ENCODE measurements around the gene C1orf116. TPM values are rescaled to one million over a fixed set of nuclear protein-coding genes. Genes with fewer than 3 reads are reported as not detected.

Gene C1orf116
- polyA plus RNA-seq, 1 donor (not counting 4 experiments of a cell fraction or from before 2014, with no cell fraction given): 69.2 TPM

DNA sequence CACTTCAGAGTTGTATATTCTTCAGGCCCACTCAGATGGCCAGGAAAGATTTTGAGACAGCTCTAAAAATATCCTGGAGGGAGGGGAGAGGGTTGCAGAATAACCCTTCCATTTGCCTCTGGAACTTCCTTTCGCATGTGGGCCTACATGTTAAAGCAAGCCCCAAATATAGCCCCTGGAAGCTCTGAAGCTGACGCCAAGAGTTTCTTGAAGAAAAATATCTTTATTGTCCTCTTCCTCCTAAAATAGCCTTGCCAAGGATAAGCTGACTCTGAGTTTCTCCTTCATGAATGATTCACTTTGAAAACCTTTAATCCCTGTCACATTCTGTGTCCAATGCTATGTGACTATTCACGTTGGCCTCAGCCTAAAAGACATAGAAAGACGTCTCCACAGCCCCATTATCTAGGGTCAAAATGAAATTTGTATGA, 6.4 kb downstream of the C1orf116 start:
- Histone ChIP-seq H3K4me2 (ENCODE audit: control insufficient read depth, extremely low read depth, insufficient read depth, low read depth, low read length) (peak overlapping the region; percentile 72), H3K4me3 (ENCODE audit: control insufficient read depth in 2 of 3, extremely low read depth in 1 of 3, insufficient read depth in 2 of 3, low read depth in 1 of 3, low read length in 3 of 3) (peak overlapping the region in 2 of 3 experiments; percentile 27 to 37), H3K36me3 (ENCODE audit: control insufficient read depth in 2 of 2, extremely low read depth in 1 of 2, insufficient read depth in 2 of 2, low read length in 2 of 2) (peaks cover 26 to 63% of the 10 kb centered on the region in 2 experiments), H3K27me3 (ENCODE audit: control insufficient read depth, extremely low read depth, insufficient read depth, low read length) (no peaks in the 10 kb centered on the region), H3K4me1 (ENCODE audit: control insufficient read depth, extremely low read depth, insufficient read depth, low read length) (peaks cover 93% of the 10 kb centered on the region), H3K79me2 (ENCODE audit: control insufficient read depth, insufficient read depth, low read length) (peaks cover 63% of the 10 kb centered on the region), H4K20me1 (ENCODE audit: control insufficient read depth, extremely low read depth, insufficient read depth, low read length) (no peaks in the 10 kb centered on the region), H3K27ac (ENCODE audit: control insufficient read depth, insufficient read depth, low read length) (peak overlapping the region; percentile 99), H3K9me3 (ENCODE audit: control insufficient read depth, low read depth, low read length) (no peaks in the 10 kb centered on the region), H2AFZ (ENCODE audit: control insufficient read depth, low read length) (no peak overlapping the region), H3K9ac (ENCODE audit: control insufficient read depth, extremely low read depth, insufficient read depth, low read length) (peak overlapping the region; percentile 93), H3K9me1 (ENCODE audit: control insufficient read depth, extremely low read depth, insufficient read depth, low read length) (no peaks in the 10 kb centered on the region)
- dilution Hi-C loops (cut with MboI; ENCODE audit: extremely low pct_ligation_motif_present, low sequenced_read_pairs): no loop called here
- DNase-seq (ENCODE audit: low read depth, low spot score) (no peak), FAIRE-seq (no peak)
- TF ChIP-seq, protein P1, sequence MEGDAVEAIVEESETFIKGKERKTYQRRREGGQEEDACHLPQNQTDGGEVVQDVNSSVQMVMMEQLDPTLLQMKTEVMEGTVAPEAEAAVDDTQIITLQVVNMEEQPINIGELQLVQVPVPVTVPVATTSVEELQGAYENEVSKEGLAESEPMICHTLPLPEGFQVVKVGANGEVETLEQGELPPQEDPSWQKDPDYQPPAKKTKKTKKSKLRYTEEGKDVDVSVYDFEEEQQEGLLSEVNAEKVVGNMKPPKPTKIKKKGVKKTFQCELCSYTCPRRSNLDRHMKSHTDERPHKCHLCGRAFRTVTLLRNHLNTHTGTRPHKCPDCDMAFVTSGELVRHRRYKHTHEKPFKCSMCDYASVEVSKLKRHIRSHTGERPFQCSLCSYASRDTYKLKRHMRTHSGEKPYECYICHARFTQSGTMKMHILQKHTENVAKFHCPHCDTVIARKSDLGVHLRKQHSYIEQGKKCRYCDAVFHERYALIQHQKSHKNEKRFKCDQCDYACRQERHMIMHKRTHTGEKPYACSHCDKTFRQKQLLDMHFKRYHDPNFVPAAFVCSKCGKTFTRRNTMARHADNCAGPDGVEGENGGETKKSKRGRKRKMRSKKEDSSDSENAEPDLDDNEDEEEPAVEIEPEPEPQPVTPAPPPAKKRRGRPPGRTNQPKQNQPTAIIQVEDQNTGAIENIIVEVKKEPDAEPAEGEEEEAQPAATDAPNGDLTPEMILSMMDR (optimal IDR thresholded peaks at IDR 0.05 in 1 of 3, IDR thresholded peaks at IDR 0.05 in 1 of 3, conservative IDR thresholded peaks at IDR 0.05 in 1 of 3; ENCODE audit: extremely low read depth in 1 of 3, insufficient read depth in 2 of 3, low read length in 3 of 3): no peak
- TF ChIP-seq EZH2 (IDR thresholded peaks at IDR 0.05; ENCODE audit: low read length): no peak

GRCh38 chr1:207025146-207025880, 7.2 kb downstream of the C1orf116 start:
- H3K9me3 ChIP-seq (ENCODE audit: control insufficient read depth, low read depth, low read length): no peaks in the 10 kb centered on the region
- H3K27me3 ChIP-seq (ENCODE audit: control insufficient read depth, extremely low read depth, insufficient read depth, low read length): no peaks in the 10 kb centered on the region
- TF ChIP-seq EZH2 (IDR thresholded peaks at IDR 0.05; ENCODE audit: low read length): no peak
- TF ChIP-seq, protein P1 (optimal IDR thresholded peaks at IDR 0.05 in 1 of 3, IDR thresholded peaks at IDR 0.05 in 1 of 3, conservative IDR thresholded peaks at IDR 0.05 in 1 of 3; ENCODE audit: extremely low read depth in 1 of 3, insufficient read depth in 2 of 3, low read length in 3 of 3): no peak
- peak overlapping the region; percentile 72 for H3K4me2 ChIP-seq (ENCODE audit: control insufficient read depth, extremely low read depth, insufficient read depth, low read depth, low read length)
- H2AFZ ChIP-seq (ENCODE audit: control insufficient read depth, low read length): no peak overlapping the region
- peak overlapping the region; percentile 93 for H3K9ac ChIP-seq (ENCODE audit: control insufficient read depth, extremely low read depth, insufficient read depth, low read length)
- H3K36me3 ChIP-seq (ENCODE audit: control insufficient read depth in 2 of 2, extremely low read depth in 1 of 2, insufficient read depth in 2 of 2, low read length in 2 of 2): peaks cover 26 to 61% of the 10 kb centered on the region in 2 experiments
- peaks cover 55% of the 10 kb centered on the region for H3K79me2 ChIP-seq (ENCODE audit: control insufficient read depth, insufficient read depth, low read length)
- H3K27ac ChIP-seq (ENCODE audit: control insufficient read depth, insufficient read depth, low read length): peak overlapping the region; percentile 99
- dilution Hi-C loops (cut with MboI; ENCODE audit: extremely low pct_ligation_motif_present, low sequenced_read_pairs): no loop called here
- H3K4me1 ChIP-seq (ENCODE audit: control insufficient read depth, extremely low read depth, insufficient read depth, low read length): peaks cover 97% of the 10 kb centered on the region
- no peaks in the 10 kb centered on the region for H3K9me1 ChIP-seq (ENCODE audit: control insufficient read depth, extremely low read depth, insufficient read depth, low read length)
- H4K20me1 ChIP-seq (ENCODE audit: control insufficient read depth, extremely low read depth, insufficient read depth, low read length): no peaks in the 10 kb centered on the region
- peak overlapping the region in 2 of 3 experiments; percentile 3 to 7 for H3K4me3 ChIP-seq (ENCODE audit: control insufficient read depth in 2 of 3, extremely low read depth in 1 of 3, insufficient read depth in 2 of 3, low read depth in 1 of 3, low read length in 3 of 3)
- no peak for FAIRE-seq
- no peak for DNase-seq (ENCODE audit: low read depth, low spot score)
